GM21515 (cell line): ENCODE measurements around the gene TREML1.

Experiments
- ATAC-seq: cut with Tn5 transposase; IDR thresholded peaks from one replicate; pipeline ENCODE4 v1.9.1; 2021; ENCODE audit not compliant: unreplicated experiment

The TREML1 gene

DNA sequence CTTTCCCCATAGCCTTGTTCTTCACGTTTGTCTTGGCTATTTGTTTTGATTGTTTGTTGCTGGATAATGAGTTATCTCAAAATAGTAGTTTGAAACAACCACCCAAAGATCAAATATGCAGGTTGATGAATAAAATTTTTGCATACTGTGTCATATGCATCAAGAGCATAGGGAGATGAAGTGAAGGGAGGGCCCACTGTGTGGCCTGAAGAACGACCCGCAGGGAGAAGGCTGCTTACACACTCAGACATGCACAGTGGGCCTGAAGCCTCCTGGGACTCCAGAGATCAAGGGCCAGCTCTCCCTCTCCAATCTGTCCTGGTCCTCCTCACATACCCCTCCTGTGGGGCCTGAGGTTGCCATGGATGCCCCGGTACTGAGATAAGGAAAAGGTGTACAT, 25.0 kb upstream of the TREML1 start:
- ATAC-seq = no peak

DNA sequence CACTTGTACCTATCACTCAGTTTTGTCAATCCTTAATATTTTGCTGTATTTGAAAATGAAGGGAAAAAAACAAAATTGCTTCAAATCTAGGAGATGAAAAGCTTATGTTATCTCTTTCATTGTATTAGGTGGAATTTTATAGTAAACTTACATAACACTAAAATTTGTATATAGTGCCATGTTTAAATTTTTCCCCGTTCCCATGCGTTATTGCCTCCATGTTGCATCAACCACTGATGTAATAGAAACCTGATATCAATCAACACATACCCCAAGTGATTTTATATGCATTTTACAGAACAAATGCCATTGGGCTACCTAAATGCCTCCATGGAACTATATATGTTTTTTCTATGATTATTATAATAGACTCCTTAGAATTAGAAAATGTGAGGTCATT, 23.5 kb upstream of the TREML1 start:
- ATAC-seq = no peak

GRCh38 chr6:41177287-41177686, 23.1 kb upstream of the TREML1 start:
- no peak for ATAC-seq

- ATAC-seq = no peak
These were observed 22.0 kb upstream of the TREML1 start for GRCh38 chr6:41176189-41176588.

DNA sequence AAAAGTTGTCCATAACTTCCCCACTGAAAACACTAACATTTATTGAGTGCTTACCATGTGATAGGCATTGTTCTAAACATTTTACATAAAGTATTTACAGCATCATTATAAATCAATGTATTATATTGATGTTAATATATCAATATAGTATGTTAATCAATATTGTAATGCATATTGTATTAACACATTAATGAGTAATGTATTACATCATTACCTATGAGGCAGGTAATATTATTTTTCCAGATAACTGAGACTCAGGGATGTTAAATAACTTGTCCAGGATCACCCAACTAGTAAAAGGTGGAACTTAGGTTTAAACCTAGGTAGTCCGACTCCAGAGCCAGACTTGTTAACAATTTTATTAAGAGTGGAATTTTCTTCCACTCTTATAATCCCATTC, 20.9 kb upstream of the TREML1 start:
- no peak for ATAC-seq

- ATAC-seq = no peak
These were observed 20.5 kb upstream of the TREML1 start for GRCh38 chr6:41174610-41175009.

GRCh38 chr6:41171908-41172307, 17.8 kb upstream of the TREML1 start:
- no peak for ATAC-seq

DNA sequence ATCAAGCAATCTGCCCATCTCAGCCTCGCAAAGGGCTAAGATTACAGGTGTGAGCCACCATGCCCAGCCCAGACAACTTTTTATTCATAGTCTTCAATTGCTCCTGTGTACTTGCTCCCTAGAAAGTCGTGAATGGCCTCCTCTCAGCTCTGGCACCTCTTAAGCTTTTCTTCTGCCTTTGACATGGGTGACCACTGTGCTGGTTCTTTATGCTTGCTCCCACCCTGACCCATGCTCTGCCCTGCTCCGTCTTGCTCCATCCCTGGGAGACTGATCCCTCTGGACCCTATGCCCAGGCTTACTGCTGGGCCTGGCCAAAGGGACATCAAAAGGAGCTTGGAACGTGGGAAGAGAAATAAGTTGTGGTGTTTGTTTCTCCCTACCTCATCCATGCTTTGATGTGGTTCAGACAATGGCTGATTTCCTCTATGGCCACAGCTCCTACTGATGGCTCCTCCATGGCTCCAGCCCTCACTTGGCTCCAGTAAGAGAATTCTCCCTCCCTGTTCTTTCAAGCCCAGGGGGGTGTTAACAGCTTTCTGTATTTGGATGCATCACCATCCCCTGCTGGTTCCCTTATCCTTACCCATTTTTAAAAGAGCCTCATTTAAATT, 16.5 kb upstream of the TREML1 start:
- no peak for ATAC-seq

GRCh38 chr6:41167173-41167963, 13.2 kb upstream of the TREML1 start:
- no peak for ATAC-seq

GRCh38 chr6:41164551-41165120, 10.5 kb upstream of the TREML1 start:
- ATAC-seq = no peak

- no peak for ATAC-seq
These were observed 9.2 kb upstream of the TREML1 start for GRCh38 chr6:41163419-41163717.

DNA sequence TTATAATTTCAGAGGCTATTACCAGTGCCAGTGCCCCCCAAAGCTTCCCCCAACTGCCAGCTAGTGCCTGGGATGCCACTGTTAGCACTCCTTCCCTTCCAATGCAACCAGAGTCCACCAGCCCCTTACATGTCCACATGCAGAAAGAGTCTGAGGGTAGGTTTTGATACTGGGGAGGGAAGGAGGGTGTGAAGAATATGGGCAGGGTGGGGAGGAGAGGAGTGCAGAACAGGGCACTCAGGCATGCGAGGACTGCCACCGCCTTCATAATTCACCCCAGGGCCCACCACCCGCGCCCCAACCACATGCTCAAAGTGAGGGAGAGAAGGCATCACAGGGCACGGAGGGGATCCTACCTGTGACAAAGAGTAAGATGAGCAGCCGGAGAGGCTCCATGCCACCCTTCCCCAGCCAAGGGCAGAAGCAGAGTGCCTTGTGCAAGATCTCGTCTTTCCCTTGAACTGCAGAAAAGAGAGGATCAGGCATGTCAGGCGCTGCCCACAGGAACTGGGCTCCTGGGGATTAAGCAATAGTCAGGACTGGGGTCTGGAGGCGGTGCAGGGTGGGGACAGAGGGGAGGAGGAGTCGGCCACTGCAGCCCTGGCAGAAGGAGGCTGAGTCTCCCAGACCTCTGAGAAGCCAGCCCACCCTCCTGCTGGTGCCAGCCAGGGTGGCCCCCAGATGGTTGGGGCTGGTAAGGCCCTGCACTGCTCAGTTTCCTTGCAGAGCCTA, 8.7 kb upstream of the TREML1 start, which contains the start of gene TREM2:
Gene TREM2 (minus strand): TSS at position 430 of the 732 bp plus-strand sequence. CDS start 34 bp downstream, at position 396.
- ATAC-seq = no peak

GRCh38 chr6:41161851-41162552, 7.9 kb upstream of the TREML1 start:
- ATAC-seq = no peak

- no peak for ATAC-seq
These were observed 7.2 kb upstream of the TREML1 start for GRCh38 chr6:41161380-41161779.

GRCh38 chr6:41160933-41161332, 6.8 kb upstream of the TREML1 start:
- ATAC-seq = no peak

DNA sequence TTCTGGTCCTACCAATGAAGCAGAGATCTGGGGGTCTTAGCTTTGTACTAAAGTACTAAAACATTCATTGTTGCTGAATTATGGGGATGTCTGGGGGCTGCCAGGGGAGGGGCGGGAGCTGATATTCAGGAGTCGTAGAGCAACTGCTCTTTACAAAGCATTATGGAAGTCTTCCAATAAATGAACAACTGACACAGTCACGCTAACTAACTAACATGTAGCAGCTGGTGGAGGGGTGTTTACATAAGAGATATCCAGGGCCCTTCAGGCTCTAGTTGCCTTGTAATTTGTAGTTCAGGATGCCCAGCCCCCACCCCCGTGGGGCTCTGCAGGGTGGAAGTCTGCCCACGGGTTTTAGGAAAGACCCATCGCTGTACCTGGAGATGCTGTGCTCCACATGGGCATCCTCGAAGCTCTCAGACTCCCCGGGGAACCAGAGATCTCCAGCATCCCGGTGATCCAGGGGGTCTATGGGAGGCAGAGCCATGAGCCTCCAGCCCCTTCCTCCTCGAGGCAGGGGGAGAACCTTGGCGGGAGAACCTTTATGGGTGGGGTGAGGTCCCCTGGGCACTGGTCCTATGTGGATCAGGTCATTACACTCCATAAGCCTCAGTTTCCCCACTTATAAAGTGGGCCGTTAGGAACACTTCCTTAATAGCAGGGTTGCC, 5.4 kb upstream of the TREML1 start:
- ATAC-seq = no peak

GRCh38 chr6:41157323-41157722, 3.2 kb upstream of the TREML1 start:
- no peak for ATAC-seq

DNA sequence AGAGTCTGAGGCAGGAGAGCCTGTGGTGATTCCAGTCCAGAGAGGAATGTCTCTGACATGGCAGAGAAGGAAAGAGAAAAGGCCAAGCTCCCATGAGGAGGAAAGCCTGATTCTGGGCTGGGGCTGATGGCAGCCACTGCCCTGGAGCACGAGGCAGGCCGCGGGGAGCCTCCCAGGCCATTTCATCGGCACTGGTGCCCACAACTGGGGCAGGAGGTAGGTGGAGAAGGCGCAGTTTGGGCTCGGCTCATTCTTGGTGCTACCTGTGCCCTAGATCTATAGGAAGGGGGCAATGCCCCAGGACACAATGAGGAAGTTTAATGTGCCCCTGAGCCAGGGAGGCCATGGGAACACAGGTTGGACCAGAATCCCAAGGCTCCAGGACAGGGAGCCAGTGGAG, 2.6 kb upstream of the TREML1 start:
- no peak for ATAC-seq

DNA sequence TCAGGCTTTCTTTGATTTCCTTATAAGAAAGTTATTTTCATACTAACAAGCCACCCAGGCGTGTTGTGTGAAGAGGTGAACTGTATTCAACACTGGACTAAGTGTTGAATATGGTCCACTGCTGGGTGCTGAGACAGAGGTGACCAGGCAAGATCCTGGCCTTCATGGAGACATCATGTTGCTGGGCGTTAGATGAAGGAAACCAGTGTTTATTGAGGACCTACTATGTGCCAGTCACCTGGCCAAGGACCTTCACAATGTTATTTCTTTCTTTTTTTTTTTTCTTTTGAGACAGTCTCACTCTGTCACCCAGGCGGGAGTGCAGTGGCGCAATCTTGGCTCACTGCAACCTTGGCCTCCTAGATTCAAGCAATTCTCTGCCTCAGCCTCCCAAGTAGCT, 1.9 kb upstream of the TREML1 start:
- ATAC-seq = no peak

- ATAC-seq = no peak
These were observed 1.1 kb upstream of the TREML1 start for GRCh38 chr6:41155132-41155805.
